Prostate gland (tissue), 2 donors: ENCODE results near the gene CUX1.

Experiments used
- CTCF ChIP-seq, 4 experiments: fragments of 200-600 bp in 2 of 4; fragments of 450-650 bp in 2 of 4; sonication (generic) in 2 of 4; IDR thresholded peaks; 1 replicate in 3 of 4; 2 replicates in 1 of 4; pipeline ENCODE4 v1.5.1; 2016 to 2019; ENCODE audit warnings: antibody characterized with exemption in 4 of 4, mild to moderate bottlenecking in 2 of 4, moderate library complexity in 2 of 4
- POLR2A ChIP-seq: fragments of 450-650 bp; IDR thresholded peaks from one replicate; pipeline ENCODE4 v1.6.1; 2016; ENCODE audit warnings: antibody characterized with exemption, mild to moderate bottlenecking

GRCh38 chr7:101977249-101977648 lies 159.8 kb downstream of the CUX1 start:
- no peak for TF ChIP-seq CTCF (IDR thresholded peaks at IDR 0.05)
- TF ChIP-seq POLR2A: no peak
